ENCODE data around the gene DBH. TPM values are rescaled to one million over a fixed set of nuclear protein-coding genes. Genes with fewer than 3 reads are reported as not detected.
A peak's percentile ranks its signal among the peaks of the same experiment; 100 is the strongest.

DBH gene
- polyA plus RNA-seq, 1 experiment: not detected

GRCh38 chr9:133658442-133659431 lies 22.6 kb downstream of the DBH start:
- Histone ChIP-seq H3K36me3 (ENCODE audit: control insufficient read depth, insufficient read depth, low read length) (no peaks in the 10 kb centered on the region), H3K4me3 (ENCODE audit: low read depth, low read length) (peak overlapping the region; percentile 17), H3K27me3 (ENCODE audit: control insufficient read depth, insufficient read depth, low read length) (peaks cover 30% of the 10 kb centered on the region)
- DNase-seq (ENCODE audit: low read depth): no peak
- CTCF ChIA-PET: interaction anchor here (1.0 kb wide), 1 partner anchor 12 kb away, joined by 3 read pairs; no protein-coding TSS in a partner anchor
- no peak for TF ChIP-seq CTCF (IDR thresholded peaks at IDR 0.05; ENCODE audit: insufficient read depth, low read depth, low read length)
- POLR2A ChIA-PET: no interaction called here

GRCh38 chr9:133659516-133659915 lies 23.4 kb downstream of the DBH start:
- Histone ChIP-seq H3K27me3 (ENCODE audit: control insufficient read depth, insufficient read depth, low read length) (peaks cover 28% of the 10 kb centered on the region), H3K4me3 (ENCODE audit: low read depth, low read length) (no peak overlapping the region), H3K36me3 (ENCODE audit: control insufficient read depth, insufficient read depth, low read length) (no peaks in the 10 kb centered on the region)
- TF ChIP-seq CTCF (IDR thresholded peaks at IDR 0.05; ENCODE audit: insufficient read depth, low read depth, low read length): no peak
- ChIA-PET CTCF (interaction anchor here (1.0 kb wide), 1 partner anchor 13 kb away, joined by 3 read pairs; no protein-coding TSS in a partner anchor), POLR2A (no interaction called here)
- DNase-seq (ENCODE audit: low read depth): no peak

- no peak overlapping the region for H3K4me3 ChIP-seq (ENCODE audit: low read depth, low read length)
- no peak for DNase-seq (ENCODE audit: low read depth)
- CTCF ChIA-PET: no interaction called here
- peaks cover 14% of the 10 kb centered on the region for H3K27me3 ChIP-seq (ENCODE audit: control insufficient read depth, insufficient read depth, low read length)
- no peak for TF ChIP-seq CTCF (IDR thresholded peaks at IDR 0.05; ENCODE audit: insufficient read depth, low read depth, low read length)
- POLR2A ChIA-PET: no interaction called here
- no peaks in the 10 kb centered on the region for H3K36me3 ChIP-seq (ENCODE audit: control insufficient read depth, insufficient read depth, low read length)
Observed at GRCh38 chr9:133661846-133662540, 25.8 kb downstream of the DBH start.

- ChIA-PET CTCF (no interaction called here), POLR2A (no interaction called here)
- DNase-seq (ENCODE audit: low read depth): no peak
- Histone ChIP-seq H3K36me3 (ENCODE audit: control insufficient read depth, insufficient read depth, low read length) (no peaks in the 10 kb centered on the region), H3K4me3 (ENCODE audit: low read depth, low read length) (no peak overlapping the region), H3K27me3 (ENCODE audit: control insufficient read depth, insufficient read depth, low read length) (peaks cover 8% of the 10 kb centered on the region)
- no peak for TF ChIP-seq CTCF (IDR thresholded peaks at IDR 0.05; ENCODE audit: insufficient read depth, low read depth, low read length)
Observed at GRCh38 chr9:133664173-133665050, 28.2 kb downstream of the DBH start.
